ENCODE data around the gene PROM2. TPM values are rescaled to one million over a fixed set of nuclear protein-coding genes. Genes with fewer than 3 reads are reported as not detected.

Gene PROM2
- total RNA-seq, 4 donors from 2014 or later, result 1.5 to 13.8 (median 7.1) TPM

- intact Hi-C loops (cut with DNase I; ENCODE audit: low total_unique reads), result no loop called here
- no peaks in the 10 kb centered on the region for H3K9me3 ChIP-seq
- no peak for DNase-seq
- no peaks in the 10 kb centered on the region for H3K4me1 ChIP-seq
- no peaks in the 10 kb centered on the region for H3K27me3 ChIP-seq
- H3K4me3 ChIP-seq, result no peak overlapping the region
- no peak overlapping the region for H3K27ac ChIP-seq
- no peak for TF ChIP-seq POLR2A (IDR thresholded peaks at IDR 0.05)
- no peak for TF ChIP-seq CTCF (IDR thresholded peaks at IDR 0.05)
- no peaks in the 10 kb centered on the region for H3K36me3 ChIP-seq
These were observed 27.8 kb downstream of the PROM2 start for GRCh38 chr2:95301876-95302641.

GRCh38 chr2:95303191-95303919 is 29.1 kb downstream of the PROM2 start:
- Histone ChIP-seq H3K9me3 (no peaks in the 10 kb centered on the region), H3K36me3 (no peaks in the 10 kb centered on the region), H3K27ac (no peak overlapping the region), H3K4me1 (no peaks in the 10 kb centered on the region), H3K4me3 (no peak overlapping the region), H3K27me3 (no peaks in the 10 kb centered on the region)
- intact Hi-C loops (cut with DNase I; ENCODE audit: low total_unique reads), result no loop called here
- no peak for DNase-seq
- TF ChIP-seq POLR2A (IDR thresholded peaks at IDR 0.05) (no peak), CTCF (IDR thresholded peaks at IDR 0.05) (no peak)

- H3K9me3 ChIP-seq, result no peaks in the 10 kb centered on the region
- TF ChIP-seq POLR2A (IDR thresholded peaks at IDR 0.05), result no peak
- TF ChIP-seq CTCF (IDR thresholded peaks at IDR 0.05), result no peak
- no peak for DNase-seq
- H3K27me3 ChIP-seq, result no peaks in the 10 kb centered on the region
- H3K36me3 ChIP-seq, result no peaks in the 10 kb centered on the region
- no peak overlapping the region for H3K27ac ChIP-seq
- H3K4me3 ChIP-seq, result no peak overlapping the region
- no peaks in the 10 kb centered on the region for H3K4me1 ChIP-seq
- intact Hi-C loops (cut with DNase I; ENCODE audit: low total_unique reads), result no loop called here
These were observed 31.3 kb downstream of the PROM2 start for GRCh38 chr2:95305380-95306061.

GRCh38 chr2:95306336-95306895 is 32.2 kb downstream of the PROM2 start:
- TF ChIP-seq CTCF (IDR thresholded peaks at IDR 0.05), result no peak
- TF ChIP-seq POLR2A (IDR thresholded peaks at IDR 0.05), result no peak
- DNase-seq, result no peak
- no peaks in the 10 kb centered on the region for H3K36me3 ChIP-seq
- no peak overlapping the region for H3K27ac ChIP-seq
- no peaks in the 10 kb centered on the region for H3K9me3 ChIP-seq
- H3K4me3 ChIP-seq, result no peak overlapping the region
- H3K27me3 ChIP-seq, result no peaks in the 10 kb centered on the region
- intact Hi-C loops (cut with DNase I; ENCODE audit: low total_unique reads), result no loop called here
- no peaks in the 10 kb centered on the region for H3K4me1 ChIP-seq

All from uterus (tissue), 4 donors.